Esophagus muscularis mucosa (tissue), 4 donors: ENCODE results near the gene KRTAP10-10. TPM values are rescaled to one million over a fixed set of nuclear protein-coding genes. Genes with fewer than 3 reads are reported as not detected.
"Not testable (repeated sequence)": the region's sequence is repeated elsewhere in the genome, so short reads cannot be mapped to it uniquely, and the experiment has no call there.

Experiments used
- DNase-seq: peaks from one replicate; pipeline ENCODE4 v3.0.0-alpha.2; 2017; ENCODE audit errors: extremely low spot score
- H3K27ac ChIP-seq, 4 donors: fragments of 200-600 bp; sonication (generic); replicated peaks in 1 of 4; 1 replicate in 3 of 4; 2 replicates in 1 of 4; pipeline ENCODE4 v1.5.1; 2016 to 2019; ENCODE audit warnings: mild to moderate bottlenecking in 1 of 4
- H3K27me3 ChIP-seq, 4 donors: fragments of 200-600 bp; sonication (generic); one replicate each; pipeline versions ENCODE4 v1.5.1 to v1.6.0; 2016 to 2019
- H3K36me3 ChIP-seq, 4 donors: fragments of 200-600 bp; sonication (generic); one replicate each; pipeline ENCODE4 v1.5.1; 2016 to 2019
- H3K4me1 ChIP-seq, 4 donors: fragments of 200-600 bp; sonication (generic); one replicate each; pipeline ENCODE4 v1.5.1; 2016 to 2019
- H3K4me3 ChIP-seq, 4 donors: fragments of 200-600 bp; sonication (generic); 1 replicate in 2 of 4; 2 replicates in 2 of 4; pipeline ENCODE4 v1.5.1; 2016 to 2019; ENCODE audit warnings: mild to moderate bottlenecking in 4 of 4, moderate library complexity in 1 of 4
- H3K9me3 ChIP-seq, 4 donors: fragments of 200-600 bp; sonication (generic); 1 replicate in 3 of 4; 2 replicates in 1 of 4; pipeline ENCODE4 v1.5.1; 2016 to 2019
- EP300 ChIP-seq: sonication (generic); formaldehyde crosslinking; IDR thresholded peaks from one replicate; pipeline ENCODE4 v1.6.1; 2017; ENCODE audit warnings: antibody characterized with exemption
- POLR2A ChIP-seq: fragments of 450-650 bp; IDR thresholded peaks from one replicate; pipeline ENCODE4 v1.6.1; 2017; ENCODE audit warnings: antibody characterized with exemption, moderate library complexity, mild to moderate bottlenecking, low read depth
- POLR2AphosphoS5 ChIP-seq, 2 donors: sonication (generic); formaldehyde crosslinking; IDR thresholded peaks; one replicate each; pipeline ENCODE4 v1.6.1; 2017; ENCODE audit warnings: antibody characterized with exemption in 2 of 2
- WGBS: methylation state at CpG from one replicate; pipeline ENCODE4 v1.1.5; 2018; 5-methylcytosine and 5-hydroxymethylcytosine counted together
- intact Hi-C: fragments of 100-400 bp; cut with DNase I; formaldehyde crosslinking; loops from one replicate; pipeline ENCODE4 v1.15.1; 2023
- total RNA-seq, 4 donors: library from RNA; depleted of rRNA; stranded (reverse); fragments of >200 nt; gene quantifications; one replicate each; pipeline versions ENCODE4 v1.1.0 to v1.2.1, GENCODE V29; 2016
- TF ChIP-seq, protein P1 (sequence below), 3 experiments: fragments of 200-600 bp in 2 of 3; fragments of 450-650 bp in 1 of 3; sonication (generic) in 2 of 3; IDR thresholded peaks; one replicate each; pipeline ENCODE4 v1.5.1; 2017 to 2019; ENCODE audit warnings: antibody characterized with exemption in 3 of 3, mild to moderate bottlenecking in 2 of 3, moderate library complexity in 1 of 3

The KRTAP10-10 gene
- total RNA-seq, 4 donors from 2014 or later = not detected

DNA sequence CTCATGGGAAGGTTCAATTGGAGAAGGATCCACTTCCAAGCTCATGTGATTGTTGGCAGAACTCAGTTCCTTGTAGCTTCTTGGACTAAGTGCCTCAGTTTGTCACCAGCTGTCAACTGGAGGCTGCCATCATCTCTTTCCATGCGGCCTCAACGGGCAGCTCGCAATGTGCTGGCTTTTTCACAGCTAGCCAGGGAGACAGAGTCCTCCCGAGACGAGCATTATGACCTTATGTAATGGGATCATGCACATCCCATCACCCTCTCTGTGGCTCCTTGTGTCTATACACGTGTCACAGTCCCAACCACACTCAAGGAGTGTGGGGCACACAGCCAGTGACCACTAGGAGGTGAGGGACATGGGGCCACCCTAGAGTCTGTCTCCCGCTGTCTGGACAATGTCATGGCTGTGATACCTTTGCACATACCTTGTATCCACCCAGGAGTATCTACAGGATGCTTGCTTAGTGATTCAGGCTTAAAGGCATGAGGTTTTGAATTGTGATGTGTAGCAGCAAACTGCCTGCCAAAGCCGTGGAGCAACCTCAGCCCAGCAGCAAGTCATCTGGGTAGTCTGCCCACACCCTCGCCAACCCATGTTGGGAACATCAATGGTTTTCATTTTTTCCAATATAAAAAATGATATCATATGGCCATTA is 41.0 kb upstream of the KRTAP10-10 start:
- peak; percentile 89 for DNase-seq
- intact Hi-C loops = no loop called here
- Histone ChIP-seq H3K36me3 (no peaks in the 10 kb centered on the region), H3K9me3 (peaks cover 0 to 6% (median 1%) of the 10 kb centered on the region in 4 donors), H3K27me3 (peaks cover 0 to 44% (median 0%) of the 10 kb centered on the region in 4 donors), H3K27ac (no peak overlapping the region), H3K4me1 (no peaks in the 10 kb centered on the region), H3K4me3 (no peak overlapping the region)
- 85% methylated on average over 7 of the region's 9 CpGs for WGBS
- TF ChIP-seq EP300 (no peak), POLR2A (no peak), POLR2AphosphoS5 (IDR thresholded peaks at IDR 0.05) (no peak)
- TF ChIP-seq, protein P1, sequence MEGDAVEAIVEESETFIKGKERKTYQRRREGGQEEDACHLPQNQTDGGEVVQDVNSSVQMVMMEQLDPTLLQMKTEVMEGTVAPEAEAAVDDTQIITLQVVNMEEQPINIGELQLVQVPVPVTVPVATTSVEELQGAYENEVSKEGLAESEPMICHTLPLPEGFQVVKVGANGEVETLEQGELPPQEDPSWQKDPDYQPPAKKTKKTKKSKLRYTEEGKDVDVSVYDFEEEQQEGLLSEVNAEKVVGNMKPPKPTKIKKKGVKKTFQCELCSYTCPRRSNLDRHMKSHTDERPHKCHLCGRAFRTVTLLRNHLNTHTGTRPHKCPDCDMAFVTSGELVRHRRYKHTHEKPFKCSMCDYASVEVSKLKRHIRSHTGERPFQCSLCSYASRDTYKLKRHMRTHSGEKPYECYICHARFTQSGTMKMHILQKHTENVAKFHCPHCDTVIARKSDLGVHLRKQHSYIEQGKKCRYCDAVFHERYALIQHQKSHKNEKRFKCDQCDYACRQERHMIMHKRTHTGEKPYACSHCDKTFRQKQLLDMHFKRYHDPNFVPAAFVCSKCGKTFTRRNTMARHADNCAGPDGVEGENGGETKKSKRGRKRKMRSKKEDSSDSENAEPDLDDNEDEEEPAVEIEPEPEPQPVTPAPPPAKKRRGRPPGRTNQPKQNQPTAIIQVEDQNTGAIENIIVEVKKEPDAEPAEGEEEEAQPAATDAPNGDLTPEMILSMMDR (IDR thresholded peaks at IDR 0.05) = no peak

DNA sequence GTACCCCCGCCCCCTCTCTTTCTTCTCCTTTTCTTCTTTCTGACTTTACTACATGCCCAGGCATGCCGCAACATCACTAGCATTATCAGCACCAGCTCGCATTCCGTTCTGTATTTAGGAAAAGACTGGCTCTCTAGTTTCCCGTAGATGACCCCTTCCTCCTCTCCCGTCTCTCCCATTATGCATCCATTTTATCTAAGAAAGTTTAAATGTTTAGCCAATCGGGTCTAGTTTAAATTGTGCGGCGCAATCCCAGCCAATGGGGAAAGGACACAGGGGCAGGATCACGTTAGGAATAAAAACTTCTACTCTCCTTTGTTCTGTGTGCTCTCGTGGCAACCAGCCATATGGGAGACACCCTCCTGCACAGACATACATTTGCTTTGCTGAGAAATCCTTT is 39.1 kb upstream of the KRTAP10-10 start:
- intact Hi-C loops = no loop called here
- Histone ChIP-seq H3K4me3 (no peak overlapping the region), H3K4me1 (no peaks in the 10 kb centered on the region), H3K27ac (no peak overlapping the region), H3K9me3 (peaks cover 0 to 6% (median 1%) of the 10 kb centered on the region in 4 donors), H3K36me3 (no peaks in the 10 kb centered on the region), H3K27me3 (peaks cover 0 to 46% (median 0%) of the 10 kb centered on the region in 4 donors)
- DNase-seq = no peak
- TF ChIP-seq EP300 = no peak
- WGBS = 83% methylated on average over 11 of the region's 11 CpGs

DNA sequence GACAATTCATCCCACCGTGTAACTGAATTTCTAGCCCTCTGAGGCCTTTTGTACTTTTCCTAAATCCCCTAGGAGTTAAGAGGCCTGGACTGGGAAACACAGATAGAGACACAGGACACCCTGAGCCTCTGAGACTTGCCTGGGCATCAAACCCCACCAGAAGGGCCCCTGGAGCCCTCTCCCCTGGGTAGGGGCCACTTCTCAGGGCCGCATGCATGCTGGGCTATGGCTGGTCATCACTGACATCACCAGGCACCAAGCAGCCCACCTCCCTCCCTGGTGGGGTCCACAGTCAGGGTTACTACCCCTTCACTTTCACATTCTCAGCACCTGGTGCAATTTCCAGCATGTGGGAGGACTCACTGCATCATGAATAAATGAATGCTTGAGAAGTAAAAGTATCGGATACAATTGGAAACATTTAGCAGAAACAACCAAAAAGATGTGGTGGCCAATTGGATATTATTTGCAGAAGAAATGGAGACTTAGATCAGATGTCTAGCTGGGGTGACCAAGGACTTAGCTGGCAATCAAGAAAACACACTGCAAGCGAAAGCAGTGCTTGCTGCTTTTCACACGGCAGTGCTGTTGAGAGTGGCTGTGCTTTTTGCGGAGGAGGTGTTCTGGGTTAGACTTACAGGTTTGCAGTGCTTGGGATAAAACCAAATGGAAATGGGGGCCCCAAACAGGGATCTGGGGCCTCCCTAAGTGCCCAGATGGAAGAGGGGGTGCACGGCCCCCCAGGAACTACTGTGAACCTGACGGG is 37.7 kb upstream of the KRTAP10-10 start:
- H3K36me3 ChIP-seq = no peaks in the 10 kb centered on the region
- no peaks in the 10 kb centered on the region for H3K4me1 ChIP-seq
- no peak overlapping the region for H3K27ac ChIP-seq
- peaks cover 0 to 8% (median 4%) of the 10 kb centered on the region in 4 donors for H3K9me3 ChIP-seq
- peak; percentile 66 for DNase-seq
- TF ChIP-seq EP300 (no peak), POLR2A (no peak), POLR2AphosphoS5 (IDR thresholded peaks at IDR 0.05) (no peak)
- TF ChIP-seq, protein P1 (IDR thresholded peaks at IDR 0.05) = no peak
- intact Hi-C loops = no loop called here
- peaks cover 0 to 53% (median 0%) of the 10 kb centered on the region in 4 donors for H3K27me3 ChIP-seq
- 85% methylated on average over 8 of the region's 8 CpGs for WGBS
- no peak overlapping the region for H3K4me3 ChIP-seq

DNA sequence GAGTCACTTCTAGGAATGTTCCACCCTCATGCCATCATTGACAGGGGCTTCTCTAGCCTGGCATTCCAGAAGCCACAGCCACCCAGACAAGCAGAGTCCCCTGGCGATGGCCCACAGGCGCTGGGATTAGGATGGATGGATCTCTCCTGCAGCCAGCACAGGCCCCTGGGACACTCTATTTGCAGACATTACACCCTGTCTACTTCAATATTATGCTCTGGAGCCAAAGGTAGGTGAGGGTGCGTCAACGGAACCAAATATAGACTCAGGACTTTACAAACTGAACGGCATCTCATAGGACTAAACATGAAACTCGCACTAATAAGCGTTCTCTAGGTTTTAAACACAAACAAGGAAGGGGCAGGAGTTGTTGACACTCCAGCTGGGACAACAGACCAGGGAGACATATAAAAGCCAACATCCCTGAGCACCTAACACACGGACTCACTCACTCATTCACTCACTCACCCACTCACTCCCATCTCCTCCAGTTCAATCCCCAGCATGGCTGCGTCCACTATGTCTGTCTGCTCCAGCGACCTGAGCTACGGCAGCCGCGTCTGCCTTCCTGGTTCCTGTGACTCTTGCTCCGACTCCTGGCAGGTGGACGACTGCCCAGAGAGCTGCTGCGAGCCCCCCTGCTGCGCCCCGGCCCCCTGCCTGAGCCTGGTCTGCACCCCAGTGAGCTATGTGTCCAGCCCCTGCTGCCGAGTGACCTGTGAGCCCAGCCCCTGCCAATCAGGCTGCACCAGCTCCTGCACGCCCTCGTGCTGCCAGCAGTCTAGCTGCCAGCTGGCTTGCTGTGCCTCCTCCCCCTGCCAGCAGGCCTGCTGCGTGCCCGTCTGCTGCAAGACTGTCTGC is 36.8 kb upstream of the KRTAP10-10 start, which contains the start of gene KRTAP10-7:
Gene KRTAP10-7 (plus strand): TSS at position 480 of the 861 bp plus-strand sequence. CDS start 25 bp downstream, at position 505.
- H3K4me1 ChIP-seq, intact Hi-C loops, H3K4me3 ChIP-seq, H3K36me3 ChIP-seq, H3K27ac ChIP-seq, H3K9me3 ChIP-seq: not testable (repeated sequence)
- H3K27me3 ChIP-seq = peaks cover 0 to 53% (median 0%) of the 10 kb centered on the region in 4 donors
- DNase-seq = peak; percentile 55
- 67% methylated on average over 15 of the region's 23 CpGs for WGBS

DNA sequence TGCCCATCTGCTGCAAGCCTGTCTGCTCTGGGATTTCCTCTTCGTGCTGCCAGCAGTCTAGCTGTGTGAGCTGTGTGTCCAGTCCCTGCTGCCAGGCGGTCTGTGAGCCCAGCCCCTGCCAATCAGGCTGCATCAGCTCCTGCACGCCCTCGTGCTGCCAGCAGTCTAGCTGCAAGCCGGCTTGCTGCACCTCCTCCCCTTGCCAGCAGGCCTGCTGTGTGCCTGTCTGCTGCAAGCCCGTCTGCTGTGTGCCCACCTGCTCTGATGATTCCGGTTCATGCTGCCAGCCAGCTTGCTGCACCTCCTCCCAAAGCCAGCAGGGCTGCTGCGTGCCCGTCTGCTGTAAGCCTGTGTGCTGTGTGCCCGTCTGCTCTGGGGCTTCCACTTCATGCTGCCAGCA is 36.1 kb upstream of the KRTAP10-10 start:
- WGBS = 80% methylated on average over 1 of the region's 10 CpGs
- intact Hi-C loops, H3K36me3 ChIP-seq, H3K4me3 ChIP-seq, H3K9me3 ChIP-seq, DNase-seq, H3K27ac ChIP-seq, H3K4me1 ChIP-seq: not testable (repeated sequence)
- H3K27me3 ChIP-seq = peaks cover 0 to 53% (median 0%) of the 10 kb centered on the region in 4 donors
